HFF-Myc (cell line): ENCODE results near the gene PIGZ.

ENCODE experiments used
- DNase-seq: peaks from one replicate; pipeline ENCODE4 v3.0.0-alpha.2; 2011; ENCODE audit warnings: low read depth; ENCODE audit errors: extremely low read depth
- H3K4me3 ChIP-seq: replicated peaks from 2 replicates; pipeline ENCODE4 v1.5.1; 2011; ENCODE audit warnings: low read depth, mild to moderate bottlenecking, control low read depth, low read length
- TF ChIP-seq, protein P1 (sequence below): IDR thresholded peaks from 2 replicates; pipeline ENCODE4 v1.5.1; 2012; ENCODE audit warnings: mild to moderate bottlenecking, low read depth, low read length, control low read depth; ENCODE audit errors: missing control alignments

PIGZ gene

DNA sequence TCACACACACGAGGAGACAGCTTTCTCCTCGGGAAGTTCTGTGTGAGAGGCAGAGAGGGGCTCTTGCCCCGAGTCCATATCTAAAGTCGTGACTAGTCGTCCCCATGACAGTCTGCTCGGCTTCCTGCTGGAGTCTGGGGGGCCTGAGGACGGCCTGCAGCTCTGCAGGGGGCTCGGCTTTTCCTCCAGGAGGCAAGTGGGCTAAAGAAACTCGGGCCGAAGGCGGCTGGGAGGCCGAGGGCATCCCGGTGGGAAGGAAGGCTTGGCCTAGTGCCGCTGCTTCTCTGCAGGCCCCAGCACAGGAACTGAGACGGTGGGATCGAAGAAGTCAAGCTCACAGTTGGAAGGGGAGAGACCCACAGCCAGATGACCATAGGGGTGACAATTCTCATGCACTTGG lies 25.4 kb upstream of the PIGZ start:
- TF ChIP-seq, protein P1, sequence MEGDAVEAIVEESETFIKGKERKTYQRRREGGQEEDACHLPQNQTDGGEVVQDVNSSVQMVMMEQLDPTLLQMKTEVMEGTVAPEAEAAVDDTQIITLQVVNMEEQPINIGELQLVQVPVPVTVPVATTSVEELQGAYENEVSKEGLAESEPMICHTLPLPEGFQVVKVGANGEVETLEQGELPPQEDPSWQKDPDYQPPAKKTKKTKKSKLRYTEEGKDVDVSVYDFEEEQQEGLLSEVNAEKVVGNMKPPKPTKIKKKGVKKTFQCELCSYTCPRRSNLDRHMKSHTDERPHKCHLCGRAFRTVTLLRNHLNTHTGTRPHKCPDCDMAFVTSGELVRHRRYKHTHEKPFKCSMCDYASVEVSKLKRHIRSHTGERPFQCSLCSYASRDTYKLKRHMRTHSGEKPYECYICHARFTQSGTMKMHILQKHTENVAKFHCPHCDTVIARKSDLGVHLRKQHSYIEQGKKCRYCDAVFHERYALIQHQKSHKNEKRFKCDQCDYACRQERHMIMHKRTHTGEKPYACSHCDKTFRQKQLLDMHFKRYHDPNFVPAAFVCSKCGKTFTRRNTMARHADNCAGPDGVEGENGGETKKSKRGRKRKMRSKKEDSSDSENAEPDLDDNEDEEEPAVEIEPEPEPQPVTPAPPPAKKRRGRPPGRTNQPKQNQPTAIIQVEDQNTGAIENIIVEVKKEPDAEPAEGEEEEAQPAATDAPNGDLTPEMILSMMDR: no peak
- DNase-seq: no peak
- no peak overlapping the region for H3K4me3 ChIP-seq

DNA sequence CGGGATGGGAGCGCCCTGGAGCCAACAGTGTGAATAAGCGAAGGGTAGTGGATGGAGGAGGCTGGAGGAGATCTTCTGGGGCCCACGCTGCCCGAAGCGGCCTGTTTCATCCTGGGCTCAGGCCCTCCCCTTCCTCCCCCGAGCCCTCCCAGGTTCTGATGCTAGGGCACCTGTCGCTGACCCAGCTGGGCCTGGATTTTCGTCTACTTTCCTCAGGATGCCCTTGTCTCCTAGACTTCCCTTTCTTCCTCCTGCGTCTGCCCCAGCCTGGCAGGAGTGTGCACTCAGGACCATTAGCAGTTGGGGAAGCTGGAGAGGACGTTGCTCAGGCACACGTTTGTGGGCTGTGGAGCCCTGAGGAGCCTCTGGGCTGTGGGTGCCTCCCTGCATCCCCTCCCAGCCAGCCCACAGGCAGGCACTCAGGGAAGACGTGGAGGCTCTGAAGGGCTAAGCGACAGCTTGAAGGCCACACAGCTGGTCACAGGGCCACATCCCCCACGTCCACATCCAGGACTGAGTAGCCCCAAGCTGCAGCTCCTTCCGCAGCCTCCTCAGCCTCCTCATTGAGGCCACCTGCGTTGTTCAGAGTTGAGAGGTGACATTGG lies 23.9 kb upstream of the PIGZ start:
- no peak for DNase-seq
- no peak overlapping the region for H3K4me3 ChIP-seq
- TF ChIP-seq, protein P1: no peak

DNA sequence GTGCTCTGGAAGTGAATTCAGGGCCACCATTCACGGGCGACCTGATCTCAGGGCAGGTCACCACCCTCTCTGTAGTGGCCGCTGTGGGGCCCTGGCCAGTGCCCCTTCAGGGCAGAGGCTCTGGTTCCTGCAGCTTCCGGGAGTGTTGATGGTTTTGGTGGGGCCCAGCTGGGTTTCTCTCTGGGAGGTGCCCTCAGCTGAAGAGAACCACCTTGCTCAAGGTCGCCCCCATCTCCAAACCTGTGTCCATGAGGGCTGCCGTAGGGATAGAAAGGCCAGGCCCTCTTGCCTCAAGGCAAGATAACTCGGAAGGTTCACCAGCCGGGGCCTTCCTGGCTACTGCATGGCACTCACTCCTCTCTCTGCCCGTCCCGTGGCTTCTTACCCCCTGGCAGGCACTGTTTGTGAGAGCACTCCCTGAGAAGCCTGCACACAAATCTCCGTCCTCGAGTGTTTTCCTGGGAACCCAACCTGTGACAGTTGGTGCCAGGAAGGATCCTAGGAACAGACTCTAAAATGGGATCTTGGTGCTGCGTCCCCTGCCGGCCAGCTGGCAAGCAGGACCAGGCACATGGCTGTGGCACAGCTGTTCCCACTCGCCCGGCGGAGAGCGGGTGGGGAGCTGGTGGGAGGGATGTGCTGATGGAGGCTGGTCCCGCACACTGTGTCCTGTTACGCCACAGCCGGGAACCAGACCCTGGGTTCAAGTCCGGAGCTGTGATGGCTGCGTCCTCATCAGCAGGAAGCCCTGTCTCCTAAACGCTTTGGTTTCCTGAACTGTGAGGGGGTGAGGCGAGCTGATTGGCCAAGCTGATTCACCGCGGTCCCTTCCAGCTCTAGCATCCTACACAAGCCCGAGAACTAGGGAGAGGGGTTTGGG lies 23.2 kb upstream of the PIGZ start:
- TF ChIP-seq, protein P1: no peak
- no peak for DNase-seq
- no peak overlapping the region for H3K4me3 ChIP-seq

DNA sequence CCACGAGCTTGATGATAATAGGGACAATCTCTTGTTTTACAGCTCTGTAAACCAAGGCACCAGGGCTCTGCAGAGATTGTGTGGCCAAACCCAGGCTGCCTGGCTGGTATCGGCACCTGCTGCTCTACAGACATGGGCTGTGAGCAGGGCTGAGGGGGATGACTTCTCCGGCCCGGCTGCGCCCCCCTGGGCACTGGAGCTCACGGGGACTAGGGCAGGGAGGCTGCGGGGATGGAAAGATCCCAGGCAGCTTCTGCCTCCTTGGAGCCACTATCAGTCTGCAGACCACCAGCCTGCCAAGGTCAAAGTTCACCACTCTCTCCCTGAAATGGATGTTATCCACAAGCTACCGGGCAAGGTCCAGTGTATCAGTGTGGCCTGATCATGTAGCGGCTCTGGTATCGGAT lies 22.0 kb upstream of the PIGZ start:
- DNase-seq: no peak
- TF ChIP-seq, protein P1: no peak
- H3K4me3 ChIP-seq: no peak overlapping the region

DNA sequence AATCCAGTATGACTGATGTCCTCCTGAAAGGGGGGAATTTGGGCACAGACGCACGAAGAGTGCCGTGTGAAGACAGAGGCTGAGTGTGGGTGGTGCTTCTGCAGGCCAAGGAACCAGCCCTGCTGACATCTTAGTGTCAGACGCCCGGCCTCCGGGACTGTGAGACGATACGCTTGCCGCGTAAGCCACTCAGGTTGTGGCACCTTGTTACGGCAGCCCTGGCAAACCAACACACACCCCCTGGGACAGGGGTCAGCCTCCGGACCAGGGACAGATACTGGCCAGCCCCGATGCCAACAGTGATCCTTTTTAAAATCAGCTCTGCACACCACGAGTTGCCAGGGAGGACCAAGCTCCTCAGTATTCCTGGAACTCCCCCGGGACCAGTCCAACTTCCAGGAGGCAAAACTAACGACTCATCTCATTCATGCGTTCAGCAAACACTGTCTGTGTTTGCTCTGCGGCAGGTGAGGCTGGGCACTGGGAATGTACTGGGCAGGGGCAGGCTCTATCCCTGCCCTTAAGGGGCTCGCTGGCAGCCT lies 21.2 kb upstream of the PIGZ start:
- TF ChIP-seq, protein P1: no peak
- no peak for DNase-seq

DNA sequence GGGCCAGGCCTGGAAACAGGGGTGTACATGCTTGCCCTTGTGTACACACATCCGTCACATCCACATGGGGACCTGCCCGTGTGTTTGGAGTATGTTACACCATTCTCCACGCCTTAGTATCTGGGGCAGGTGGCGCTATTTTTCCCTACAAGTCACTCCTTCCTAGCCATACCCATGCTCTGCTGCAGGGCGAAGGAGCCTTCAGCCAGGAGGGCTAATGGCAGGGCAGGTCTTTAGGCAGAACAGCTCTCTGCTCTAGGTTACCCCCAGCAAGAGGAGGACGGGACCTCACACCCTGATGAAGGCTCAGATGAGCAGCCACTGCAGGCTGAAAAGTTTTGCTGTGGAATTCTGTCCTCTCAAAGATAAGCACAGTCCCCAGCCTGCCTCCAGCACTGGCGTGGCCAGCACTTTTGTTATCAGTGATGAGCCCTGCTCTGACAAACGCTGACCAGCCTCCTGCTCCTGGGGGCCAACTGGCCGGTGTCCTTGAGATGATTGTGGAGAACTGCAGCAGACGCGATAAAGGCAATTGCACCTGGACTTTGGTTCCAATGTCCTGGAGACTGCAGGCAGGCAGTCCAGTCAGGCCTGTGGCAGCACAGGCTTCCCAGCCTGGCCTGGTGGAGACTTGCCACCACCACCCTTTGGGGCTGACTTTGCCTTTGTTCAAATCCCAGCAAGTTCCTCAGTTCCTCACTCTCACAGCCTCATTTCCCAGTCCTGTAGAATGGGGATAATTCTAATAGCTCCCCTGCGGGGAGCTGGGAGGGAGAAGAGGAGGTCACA lies 19.8 kb upstream of the PIGZ start:
- no peak overlapping the region for H3K4me3 ChIP-seq
- no peak for DNase-seq
- TF ChIP-seq, protein P1: peak; percentile 8

More for the DNA sequence above, 21.2 kb upstream of the PIGZ start:
- H3K4me3 ChIP-seq: no peak overlapping the region
